HG03175 (cell line): ENCODE results near the gene SRRM1.
"Not testable (repeated sequence)": the region's sequence is repeated elsewhere in the genome, so short reads cannot be mapped to it uniquely, and the experiment has no call there.

ENCODE experiments used
- ATAC-seq: cut with Tn5 transposase; IDR thresholded peaks from one replicate; pipeline ENCODE4 v1.9.1; 2021; ENCODE audit warnings: mild to moderate bottlenecking, moderate library complexity; ENCODE audit not compliant: unreplicated experiment

The SRRM1 gene

GRCh38 chr1:24643363-24644099 lies 429 bp downstream of the SRRM1 start:
- ATAC-seq = peak; percentile 14

DNA sequence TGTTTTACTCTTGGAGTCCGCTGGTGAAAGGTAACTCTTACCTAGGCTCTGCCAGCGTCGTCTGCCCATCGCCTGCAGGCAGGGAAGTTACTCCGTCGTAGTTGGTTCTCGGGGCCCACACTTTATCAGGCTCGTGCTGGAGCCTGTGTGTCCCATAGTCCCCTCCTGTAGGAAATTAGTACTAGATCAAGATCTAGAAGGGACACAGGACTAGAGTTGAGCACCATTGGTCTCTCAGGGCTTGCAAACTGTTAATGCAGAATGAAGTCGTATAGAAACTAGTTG lies 940 bp downstream of the SRRM1 start:
- no peak for ATAC-seq

- ATAC-seq = no peak
Measured at GRCh38 chr1:24648919-24649318, 5.8 kb downstream of the SRRM1 start.

GRCh38 chr1:24652382-24652781 lies 9.3 kb downstream of the SRRM1 start:
- no peak for ATAC-seq

- no peak for ATAC-seq
Measured at GRCh38 chr1:24654010-24654409, 10.9 kb downstream of the SRRM1 start.

- no peak for ATAC-seq
Measured at GRCh38 chr1:24656046-24656445, 12.9 kb downstream of the SRRM1 start.

GRCh38 chr1:24657781-24658180 lies 14.7 kb downstream of the SRRM1 start:
- no peak for ATAC-seq

DNA sequence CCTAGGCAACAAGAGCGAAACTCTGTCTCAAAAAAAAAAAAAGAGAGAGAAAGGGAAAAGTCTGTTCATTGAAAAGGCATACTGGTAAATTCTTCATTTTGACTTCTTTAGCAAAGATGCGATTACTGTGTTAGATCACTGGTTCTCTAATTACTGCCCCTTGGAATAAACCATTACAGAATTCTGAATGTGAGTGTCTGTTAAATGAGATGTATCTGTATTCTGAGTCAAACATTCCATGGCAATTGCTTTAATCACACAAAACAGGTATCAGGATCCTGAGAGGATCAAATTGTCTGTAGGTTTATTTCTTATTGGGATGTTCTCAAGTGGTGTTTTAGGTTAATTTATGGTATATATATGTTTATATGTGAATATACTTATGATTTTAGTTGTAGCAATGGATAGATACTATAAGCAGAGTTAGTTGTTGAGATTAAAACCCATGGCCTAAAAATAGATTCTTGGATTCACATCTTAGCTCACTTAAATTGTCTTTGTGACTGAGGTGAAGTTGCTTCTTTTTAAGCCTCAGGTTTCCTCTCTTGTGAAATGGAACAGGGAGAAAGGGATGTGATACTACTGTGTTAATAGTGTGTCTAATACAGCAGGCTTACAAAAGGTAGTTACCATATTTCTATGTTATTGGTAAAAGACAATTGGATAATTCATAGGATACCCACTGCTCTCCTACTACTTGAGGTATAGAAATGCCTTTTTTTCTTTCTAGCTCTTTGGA lies 16.2 kb downstream of the SRRM1 start:
- ATAC-seq = no peak

DNA sequence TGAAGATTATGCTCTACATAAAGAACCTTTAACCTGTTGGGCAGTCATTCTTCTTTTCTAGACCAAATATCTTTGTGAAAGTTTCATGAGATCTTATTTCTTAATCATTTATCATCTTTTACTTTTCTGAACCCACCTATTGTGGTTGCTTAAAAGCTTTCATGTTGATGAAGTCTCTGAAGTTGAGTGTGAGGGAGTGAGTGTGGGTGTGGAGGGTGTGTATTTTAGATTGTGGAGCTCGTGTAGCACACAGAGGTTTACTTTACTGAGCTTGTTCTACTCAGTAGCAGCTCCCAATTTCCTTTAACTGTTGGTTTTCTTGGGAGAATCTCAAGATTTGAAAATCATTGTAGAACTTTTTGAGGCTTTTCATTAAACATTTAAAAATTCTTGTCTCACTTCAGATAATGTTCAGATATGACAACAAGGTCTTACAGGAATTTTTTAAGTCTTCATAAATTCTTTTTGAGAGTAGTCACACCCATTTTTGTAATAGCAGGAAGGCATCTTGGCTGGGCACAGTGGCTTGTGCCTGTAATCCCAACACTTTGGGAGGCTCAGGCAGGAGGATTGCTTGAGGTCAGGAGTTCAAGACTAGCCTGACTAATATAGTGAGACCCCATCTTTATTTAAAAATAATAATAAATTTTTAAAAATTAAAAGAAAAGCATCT lies 17.0 kb downstream of the SRRM1 start:
- no peak for ATAC-seq

DNA sequence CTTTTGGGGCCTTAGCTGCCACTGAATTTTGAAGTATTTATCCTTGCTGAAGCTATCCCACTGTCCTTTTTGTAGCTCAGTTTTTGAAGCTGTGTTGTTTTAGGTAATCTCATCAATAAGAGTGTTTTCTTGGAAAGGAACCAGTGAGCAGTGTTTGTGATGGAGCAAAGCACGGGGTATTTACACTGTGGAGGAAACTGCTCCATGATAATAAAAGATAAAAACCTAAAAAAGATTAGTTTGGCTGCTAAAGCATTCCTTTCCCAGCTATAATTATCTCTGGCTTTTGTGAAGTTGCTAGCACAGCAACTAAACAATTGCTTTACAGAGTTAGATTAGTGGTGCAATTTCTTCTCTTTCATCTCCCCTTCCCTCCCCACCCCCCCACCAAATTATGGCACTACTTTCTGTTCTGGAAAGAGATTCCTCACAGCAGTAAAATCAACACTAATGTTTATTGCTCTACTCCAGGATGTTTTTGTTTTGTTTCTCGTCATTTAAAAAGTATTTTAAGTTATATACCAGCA lies 21.5 kb downstream of the SRRM1 start:
- ATAC-seq = no peak

DNA sequence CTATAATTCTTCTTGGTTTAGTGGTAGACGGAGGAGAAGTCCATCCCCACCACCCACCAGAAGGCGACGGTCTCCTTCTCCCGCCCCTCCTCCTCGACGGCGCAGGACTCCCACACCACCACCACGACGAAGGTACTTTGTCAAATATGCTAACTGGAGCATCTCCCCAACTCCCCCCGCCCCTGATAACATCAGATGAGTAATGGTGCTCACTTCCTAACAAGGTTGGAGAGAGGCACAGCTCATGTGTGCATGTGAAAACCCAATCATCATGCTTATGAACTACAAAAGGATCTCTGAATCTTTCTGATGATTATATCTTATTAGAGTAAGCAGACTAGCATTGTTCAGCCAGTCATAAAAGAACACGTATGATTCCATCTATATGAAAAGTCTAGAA lies 23.7 kb downstream of the SRRM1 start:
- ATAC-seq = no peak

GRCh38 chr1:24671372-24671771 lies 28.3 kb downstream of the SRRM1 start:
- not testable (repeated sequence) for ATAC-seq

GRCh38 chr1:24672686-24673085 lies 29.6 kb downstream of the SRRM1 start:
- not testable (repeated sequence) for ATAC-seq

DNA sequence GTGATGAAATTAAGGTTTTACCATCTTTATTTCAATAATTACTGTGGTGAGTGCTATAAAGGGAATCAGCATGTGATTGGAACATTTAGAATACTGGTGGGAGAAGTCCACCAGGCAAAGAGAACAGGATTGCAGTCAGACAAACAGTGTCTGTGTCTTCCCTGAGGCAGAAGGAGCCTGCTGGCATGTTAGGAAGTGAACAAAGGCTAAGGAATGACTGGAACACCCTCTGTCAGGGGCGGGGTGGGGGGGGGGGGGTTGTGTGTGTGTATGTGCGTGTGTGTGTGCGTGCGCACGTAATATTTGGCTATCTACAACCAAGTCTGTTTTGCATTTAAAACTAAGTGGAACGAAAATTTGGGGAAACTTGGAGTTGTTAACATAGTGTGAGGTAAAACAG lies 30.2 kb downstream of the SRRM1 start:
- ATAC-seq = no peak

DNA sequence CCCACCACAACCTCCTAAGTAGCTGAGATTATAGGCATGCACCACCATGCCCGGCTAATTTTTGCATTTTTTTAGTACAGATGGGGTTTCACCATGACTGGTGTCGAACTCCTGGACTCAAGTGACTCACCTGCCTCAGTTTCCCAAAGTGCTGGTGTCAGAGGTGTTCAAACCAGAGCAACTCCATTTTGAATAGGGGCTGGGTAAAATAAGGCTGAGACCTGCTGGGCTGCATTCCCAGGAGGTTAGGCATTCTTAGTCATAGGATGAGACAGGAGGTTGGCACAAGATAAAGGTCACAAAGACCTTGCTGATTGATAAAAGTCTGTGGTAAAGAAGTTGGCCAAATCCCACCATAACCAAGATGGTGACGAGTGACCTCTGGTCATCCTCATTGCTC lies 35.3 kb downstream of the SRRM1 start:
- not testable (repeated sequence) for ATAC-seq

- no peak for ATAC-seq
Measured at GRCh38 chr1:24679725-24680124, 36.6 kb downstream of the SRRM1 start.

DNA sequence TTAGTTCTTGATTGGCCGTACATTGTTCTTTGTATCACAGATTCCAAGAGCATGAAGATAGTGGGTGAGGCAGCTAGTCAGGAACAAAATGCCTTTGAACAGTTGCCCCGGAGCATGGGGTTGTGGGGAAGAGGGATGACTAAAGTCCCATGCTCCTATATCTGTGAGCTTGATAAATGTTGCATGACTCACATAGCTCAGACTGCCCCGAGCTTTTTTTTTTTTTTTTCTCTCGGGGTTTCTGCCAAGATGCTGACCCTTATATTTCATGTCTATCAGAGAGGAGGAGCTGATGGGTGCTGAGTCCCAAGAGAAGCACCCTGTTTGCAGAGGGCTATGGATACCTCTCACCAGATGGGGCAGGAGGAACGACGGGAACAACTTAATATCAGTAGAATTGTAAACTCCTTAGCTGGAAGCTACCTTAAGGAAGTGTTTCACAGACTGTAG lies 40.6 kb downstream of the SRRM1 start:
- no peak for ATAC-seq

DNA sequence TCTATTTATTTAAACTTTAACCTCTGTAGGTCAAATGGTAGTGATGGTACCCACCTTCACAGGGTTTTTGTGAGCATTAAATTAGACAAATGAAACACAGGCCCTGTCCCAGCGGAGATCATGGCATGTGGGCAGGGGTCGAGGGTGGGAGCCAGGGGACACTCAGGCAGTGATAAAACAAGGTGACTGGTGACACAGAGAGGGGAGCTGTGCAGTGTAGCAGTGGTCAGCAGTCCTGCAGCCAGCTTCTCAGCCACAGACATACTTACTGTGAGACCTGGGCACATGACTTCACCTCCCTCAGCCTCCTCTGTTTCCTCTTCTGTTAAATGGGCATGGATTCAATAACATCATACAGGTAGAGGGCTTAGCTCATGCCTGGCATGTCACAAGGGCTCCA lies 44.9 kb downstream of the SRRM1 start:
- no peak for ATAC-seq

GRCh38 chr1:24688621-24689195 lies 45.6 kb downstream of the SRRM1 start:
- no peak for ATAC-seq

DNA sequence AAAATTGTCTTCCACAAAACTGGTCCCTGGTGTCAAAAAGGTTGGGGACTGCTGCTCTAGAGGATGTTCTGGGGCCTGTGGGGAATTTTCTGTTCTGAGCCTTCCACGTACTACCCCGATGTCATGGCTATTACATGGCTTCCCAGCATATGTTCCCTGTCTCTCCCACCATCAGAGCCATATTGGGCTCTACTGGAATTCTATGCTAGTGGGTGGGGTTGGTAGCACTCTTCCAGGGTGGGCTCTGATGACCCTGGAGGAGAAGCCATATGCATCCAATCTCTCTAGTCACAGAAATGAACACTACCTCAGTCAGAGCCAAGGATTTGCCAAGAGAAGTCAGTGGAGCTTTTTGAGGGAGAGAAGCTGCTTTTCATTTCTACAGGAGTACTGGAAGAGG lies 47.9 kb downstream of the SRRM1 start:
- no peak for ATAC-seq

GRCh38 chr1:24692351-24692980 lies 49.4 kb downstream of the SRRM1 start:
- ATAC-seq = no peak
